GM19328 (cell line): ENCODE results near the gene PLTP.
"Not testable (repeated sequence)": the region's sequence is repeated elsewhere in the genome, so short reads cannot be mapped to it uniquely, and the experiment has no call there.

Experiments
- ATAC-seq: cut with Tn5 transposase; IDR thresholded peaks from one replicate; pipeline ENCODE4 v1.9.1; 2021; ENCODE audit warnings: mild to moderate bottlenecking, moderate library complexity; ENCODE audit not compliant: unreplicated experiment

The PLTP gene

GRCh38 chr20:45901332-45901731, 10.6 kb downstream of the PLTP start:
- not testable (repeated sequence) for ATAC-seq

GRCh38 chr20:45899046-45899835, 12.7 kb downstream of the PLTP start:
- ATAC-seq = no peak

- ATAC-seq = no peak
These were observed 13.7 kb downstream of the PLTP start for GRCh38 chr20:45898285-45898684.

GRCh38 chr20:45897692-45898091, 14.3 kb downstream of the PLTP start:
- ATAC-seq = no peak

GRCh38 chr20:45897289-45897688, 14.7 kb downstream of the PLTP start:
- ATAC-seq = no peak

GRCh38 chr20:45896641-45897161, 15.3 kb downstream of the PLTP start:
- ATAC-seq = no peak

- ATAC-seq = no peak
These were observed 17.2 kb downstream of the PLTP start for GRCh38 chr20:45894797-45895196.

- no peak for ATAC-seq
These were observed 18.1 kb downstream of the PLTP start for GRCh38 chr20:45893831-45894230.

- no peak for ATAC-seq
These were observed 19.0 kb downstream of the PLTP start for GRCh38 chr20:45892828-45893500.

- no peak for ATAC-seq
These were observed 19.7 kb downstream of the PLTP start for GRCh38 chr20:45892049-45892825.

GRCh38 chr20:45890985-45891983, 20.7 kb downstream of the PLTP start, which contains the start of the genes CTSA and NEURL2:
CTSA (plus strand) TSS chr20:45891335; CDS start chr20:45891569, 234 bp downstream.
NEURL2 (minus strand) TSS chr20:45891208; CDS start chr20:45890991, 217 bp downstream.
- peak; percentile 74 for ATAC-seq

- no peak for ATAC-seq
These were observed 21.6 kb downstream of the PLTP start for GRCh38 chr20:45890077-45890984.

GRCh38 chr20:45888681-45889080, 23.3 kb downstream of the PLTP start:
- ATAC-seq = no peak

GRCh38 chr20:45887346-45887715, 24.6 kb downstream of the PLTP start, which contains the start of gene SPATA25:
SPATA25 (minus strand) TSS chr20:45887622; CDS start chr20:45887590, 32 bp downstream.
- no peak for ATAC-seq

- no peak for ATAC-seq
These were observed 25.2 kb downstream of the PLTP start for GRCh38 chr20:45886590-45887345.

- no peak for ATAC-seq
These were observed 28.9 kb downstream of the PLTP start for GRCh38 chr20:45883100-45883469.

- no peak for ATAC-seq
These were observed 29.4 kb downstream of the PLTP start for GRCh38 chr20:45882469-45883099.
